Skin of body (tissue), 2 donors: ENCODE data around the gene VKORC1. TPM values are rescaled to one million over a fixed set of nuclear protein-coding genes. Genes with fewer than 3 reads are reported as not detected.
A peak's percentile ranks its signal among the peaks of the same experiment; 100 is the strongest.

Experiments
- DNase-seq: peaks from one replicate; lab custom pipeline; 2025; lab: John Stamatoyannopoulos, UW
- total RNA-seq: library from RNA; depleted of rRNA; stranded (reverse); fragments of >200 nt; gene quantifications from one replicate; pipeline ENCODE4 v1.2.3, GENCODE V29; 2014

VKORC1 gene
- total RNA-seq, 1 donor from 2014 or later: 37.4 TPM

DNA sequence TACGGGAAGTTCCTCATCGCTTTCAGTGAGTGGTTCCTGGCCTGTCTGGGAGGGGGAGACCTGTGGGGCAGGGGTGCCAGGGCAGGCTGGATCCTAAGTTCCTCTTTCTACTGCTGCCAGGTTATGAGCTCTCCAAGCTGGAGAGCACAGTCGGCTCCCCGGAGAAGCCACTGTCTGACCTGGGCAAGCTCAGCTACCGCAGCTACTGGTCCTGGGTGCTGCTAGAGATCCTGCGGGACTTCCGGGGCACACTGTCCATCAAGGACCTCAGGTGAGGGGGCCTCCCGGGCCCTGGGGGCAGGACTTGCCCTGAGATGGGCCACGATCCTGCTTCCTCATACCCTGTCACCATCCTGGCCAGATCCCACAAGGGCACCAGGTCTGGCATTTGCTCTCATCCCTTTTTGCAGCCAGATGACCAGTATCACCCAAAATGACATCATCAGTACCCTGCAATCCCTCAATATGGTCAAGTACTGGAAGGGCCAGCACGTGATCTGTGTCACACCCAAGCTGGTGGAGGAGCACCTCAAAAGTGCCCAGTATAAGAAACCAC, 35.8 kb upstream of the VKORC1 start:
- DNase-seq: no peak

DNA sequence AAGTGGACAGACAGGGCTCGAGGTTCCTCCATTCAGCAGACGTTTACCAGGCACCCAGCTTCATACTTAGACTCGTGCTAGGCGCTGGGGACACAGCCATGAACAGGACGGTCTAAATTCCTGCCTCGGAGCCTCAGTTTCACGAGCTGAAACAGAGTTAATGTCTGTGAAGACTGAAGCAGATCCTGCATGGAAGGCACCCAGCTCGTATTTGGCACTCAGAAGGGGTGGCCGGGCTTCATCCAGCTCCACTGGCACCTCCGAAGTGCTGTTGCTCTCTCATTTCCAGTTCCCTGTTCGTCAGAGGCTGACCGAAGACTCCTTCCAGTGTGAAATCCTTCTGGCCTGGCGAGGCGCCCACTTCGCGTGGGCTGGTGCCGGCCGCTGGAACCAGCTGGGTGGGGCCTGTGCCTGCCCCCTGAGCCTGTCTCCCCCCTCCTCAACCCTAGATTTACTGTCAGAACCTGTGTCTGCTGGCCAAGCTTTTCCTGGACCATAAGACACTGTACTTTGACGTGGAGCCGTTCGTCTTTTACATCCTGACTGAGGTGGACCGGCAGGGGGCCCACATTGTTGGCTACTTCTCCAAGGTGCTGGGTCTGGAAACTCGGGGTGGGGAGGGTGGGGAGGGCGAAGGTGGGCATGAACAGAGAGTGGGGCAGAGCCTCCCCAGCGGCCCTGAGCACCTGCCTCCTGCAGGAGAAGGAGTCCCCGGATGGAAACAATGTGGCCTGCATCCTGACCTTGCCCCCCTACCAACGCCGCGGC, 35.2 kb upstream of the VKORC1 start:
- no peak for DNase-seq

DNA sequence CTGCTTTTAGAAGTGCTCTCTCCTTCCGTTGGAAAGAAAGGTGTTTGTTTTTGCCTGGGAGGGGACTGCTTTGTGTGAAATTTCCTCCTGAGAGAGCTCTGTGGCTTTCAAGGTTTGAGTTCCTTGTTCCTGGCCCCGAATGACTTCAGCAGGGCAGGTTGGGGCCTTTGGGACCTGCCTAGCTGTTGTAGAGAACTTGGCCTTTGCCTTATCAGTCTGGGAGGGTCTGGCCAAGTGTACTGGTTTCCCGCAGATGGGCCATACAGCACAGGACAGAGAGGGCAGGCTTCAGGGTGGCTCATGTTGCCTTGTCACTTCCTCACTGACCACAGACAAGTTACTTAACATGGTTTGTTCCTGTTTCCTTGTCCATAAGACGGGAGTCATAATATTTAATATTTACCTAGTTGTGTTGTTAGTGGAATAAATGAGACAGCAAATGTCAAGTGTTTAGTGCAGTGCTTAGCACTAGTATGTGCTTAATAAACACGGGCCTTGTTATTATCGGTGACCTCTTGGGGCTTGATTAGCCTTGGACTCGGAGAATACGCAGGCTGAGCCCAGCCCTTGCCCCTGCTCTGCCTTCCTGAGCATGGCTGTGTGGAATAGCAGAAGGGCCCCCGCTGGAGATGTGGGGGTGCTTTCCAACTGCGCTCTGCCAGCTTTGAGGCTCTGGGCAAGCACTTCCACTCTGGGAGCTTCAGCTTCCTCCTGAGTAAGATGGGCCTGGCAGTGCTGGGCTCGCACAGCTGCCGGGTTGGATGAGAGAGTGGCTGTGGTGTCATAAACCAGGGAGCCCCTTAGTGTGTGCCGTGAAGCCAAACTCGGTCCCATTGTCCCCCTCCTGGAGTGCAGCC, 34.3 kb upstream of the VKORC1 start:
- no peak for DNase-seq

DNA sequence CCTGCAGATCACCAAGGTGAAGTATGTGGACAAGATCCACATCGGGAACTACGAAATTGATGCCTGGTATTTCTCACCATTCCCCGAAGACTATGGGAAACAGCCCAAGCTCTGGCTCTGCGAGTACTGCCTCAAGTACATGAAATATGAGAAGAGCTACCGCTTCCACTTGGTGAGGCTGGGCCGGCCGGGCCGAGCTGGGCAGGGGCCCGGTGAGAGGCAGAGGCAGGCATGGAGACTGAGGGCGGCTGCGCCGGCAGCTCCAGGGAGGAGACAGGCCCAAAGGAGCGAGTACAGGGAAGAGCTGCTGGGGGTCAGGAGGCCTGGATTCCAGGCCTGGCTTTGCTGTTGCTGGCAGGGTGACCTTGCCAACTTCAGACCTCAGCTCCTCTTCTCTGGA, 32.6 kb upstream of the VKORC1 start:
- DNase-seq: no peak

DNA sequence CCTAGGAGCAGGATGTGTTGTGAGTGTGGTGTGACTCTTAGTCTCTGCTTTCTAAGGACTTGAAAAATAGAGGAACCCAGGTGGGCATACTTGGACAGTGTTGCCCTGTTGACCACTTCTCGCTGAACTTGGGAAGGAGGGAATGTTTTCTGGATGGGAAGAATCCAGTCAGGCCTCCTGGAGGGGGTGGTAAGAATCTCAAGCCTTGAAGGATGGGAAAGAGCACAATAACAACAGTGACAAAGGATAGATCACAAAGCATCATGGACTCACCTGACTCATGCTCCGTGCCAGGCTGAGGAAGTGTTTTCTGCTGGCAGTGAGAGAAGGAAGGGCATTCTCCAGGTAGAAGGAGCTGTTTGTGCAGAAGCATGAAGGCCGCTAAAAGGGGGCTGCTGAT, 31.2 kb upstream of the VKORC1 start:
- DNase-seq: no peak

DNA sequence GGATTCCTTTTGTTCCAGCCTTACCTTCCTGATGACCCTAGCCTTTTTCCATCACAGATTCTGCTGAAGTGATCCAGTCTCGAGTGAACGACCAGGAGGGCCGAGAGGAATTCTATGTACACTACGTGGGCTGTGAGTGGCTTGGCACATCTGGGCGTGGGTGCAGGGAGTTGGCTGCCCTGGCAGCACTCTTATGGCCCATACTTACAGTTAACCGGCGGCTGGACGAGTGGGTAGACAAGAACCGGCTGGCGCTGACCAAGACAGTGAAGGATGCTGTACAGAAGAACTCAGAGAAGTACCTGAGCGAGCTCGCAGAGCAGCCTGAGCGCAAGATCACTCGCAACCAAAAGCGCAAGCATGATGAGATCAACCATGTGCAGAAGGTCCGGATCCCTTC, 25.5 kb upstream of the VKORC1 start:
- DNase-seq: no peak

DNA sequence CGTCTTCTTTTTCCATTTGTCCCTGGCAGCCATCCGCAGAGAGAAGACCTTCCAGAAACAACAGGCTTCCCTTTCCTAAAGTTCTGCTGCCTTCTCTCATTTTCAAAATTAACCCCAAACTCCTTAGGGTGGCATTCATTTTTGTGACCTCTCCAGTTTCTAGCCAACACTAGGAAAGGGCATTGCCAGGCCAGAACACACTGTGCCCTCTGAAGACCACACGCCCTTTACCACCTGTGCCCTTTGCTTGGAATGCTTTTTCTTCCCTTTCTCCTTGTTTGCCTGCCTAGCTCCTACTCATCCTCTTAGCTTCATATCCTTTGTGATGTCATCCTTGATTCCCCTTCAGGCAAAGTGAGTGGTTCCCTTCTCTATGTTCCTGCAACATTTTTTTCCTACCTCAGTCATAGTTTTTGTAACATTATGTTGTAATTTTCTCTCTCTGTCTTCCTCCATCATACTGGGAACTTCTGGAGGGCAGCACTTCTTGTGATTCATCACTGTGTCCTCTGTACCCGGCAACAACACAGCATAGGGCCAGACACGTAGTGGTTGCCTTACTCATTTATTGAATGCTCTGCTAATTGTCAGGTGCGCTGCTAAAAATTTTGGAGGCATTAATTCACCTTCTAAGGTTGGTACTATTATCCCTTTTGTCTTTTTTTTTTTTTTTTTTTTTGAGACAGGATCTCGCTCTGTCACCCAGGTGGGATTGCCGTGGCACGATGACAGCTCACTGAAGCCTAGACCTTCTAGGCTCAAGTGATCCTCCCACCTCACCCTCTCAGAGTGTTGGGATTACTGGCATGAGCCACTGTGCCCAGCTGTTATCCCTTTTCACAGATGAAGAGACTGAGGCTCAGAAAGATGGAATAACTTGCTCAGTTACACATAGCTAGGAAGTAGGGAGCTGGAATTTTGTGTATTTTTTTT, 23.9 kb upstream of the VKORC1 start:
- no peak for DNase-seq

DNA sequence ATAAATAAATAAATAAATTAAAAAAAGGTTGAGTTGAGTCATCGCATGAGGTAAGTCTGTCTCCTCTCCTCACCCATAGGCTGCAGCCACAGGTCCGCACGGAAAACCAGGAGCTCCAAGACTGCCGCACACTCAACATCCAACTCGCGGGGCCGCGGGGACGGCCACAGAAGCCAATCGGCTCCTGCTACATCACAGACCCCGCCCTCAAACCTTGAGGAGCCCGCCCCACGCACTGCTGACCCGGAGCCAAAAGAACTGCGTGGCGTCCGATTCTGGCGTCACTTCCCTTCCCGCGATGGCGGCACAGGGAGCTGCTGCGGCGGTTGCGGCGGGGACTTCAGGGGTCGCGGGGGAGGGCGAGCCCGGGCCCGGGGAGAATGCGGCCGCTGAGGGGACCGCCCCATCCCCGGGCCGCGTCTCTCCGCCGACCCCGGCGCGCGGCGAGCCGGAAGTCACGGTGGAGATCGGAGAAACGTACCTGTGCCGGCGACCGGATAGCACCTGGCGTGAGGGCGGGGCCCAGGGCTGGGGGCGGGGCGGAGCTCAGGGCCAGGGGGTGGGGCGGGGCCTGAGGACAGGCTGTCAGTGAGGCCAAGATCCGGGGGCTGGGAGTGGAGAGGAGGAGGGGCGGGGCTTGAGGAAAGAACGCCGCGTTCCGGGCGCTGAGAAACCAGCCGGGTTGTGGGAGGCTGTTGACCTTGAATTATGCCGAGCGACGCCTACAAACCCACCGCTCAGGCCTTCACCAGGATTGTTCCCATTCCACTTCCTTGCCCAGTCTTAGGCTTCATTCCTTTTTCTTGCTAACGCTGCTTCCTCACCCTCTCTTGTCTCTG, 23.0 kb upstream of the VKORC1 start, which contains the start of gene KAT8:
TSS of gene KAT8 (plus strand) at position 281 of the 839 bp plus-strand sequence. CDS start at position 299, 18 bp downstream.
- peak; percentile 97 for DNase-seq

DNA sequence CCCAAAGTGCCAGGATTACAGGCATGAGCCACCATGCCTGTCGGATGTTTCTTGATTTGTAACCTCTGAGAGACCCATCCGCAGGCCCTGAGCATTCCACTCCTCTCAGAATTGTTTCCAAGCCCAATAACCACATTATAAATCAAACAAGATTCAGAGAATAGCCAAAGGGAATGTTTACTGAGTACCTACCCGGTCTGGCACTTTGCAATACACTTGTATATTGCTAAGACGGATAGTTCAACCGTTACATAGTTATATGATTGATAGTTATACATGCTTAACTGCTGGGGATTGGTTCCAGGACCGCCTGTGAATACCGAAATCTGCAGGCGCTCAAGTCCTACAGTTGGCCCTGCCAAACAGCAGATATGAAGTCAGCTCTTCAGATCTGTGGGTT, 19.9 kb upstream of the VKORC1 start:
- no peak for DNase-seq

DNA sequence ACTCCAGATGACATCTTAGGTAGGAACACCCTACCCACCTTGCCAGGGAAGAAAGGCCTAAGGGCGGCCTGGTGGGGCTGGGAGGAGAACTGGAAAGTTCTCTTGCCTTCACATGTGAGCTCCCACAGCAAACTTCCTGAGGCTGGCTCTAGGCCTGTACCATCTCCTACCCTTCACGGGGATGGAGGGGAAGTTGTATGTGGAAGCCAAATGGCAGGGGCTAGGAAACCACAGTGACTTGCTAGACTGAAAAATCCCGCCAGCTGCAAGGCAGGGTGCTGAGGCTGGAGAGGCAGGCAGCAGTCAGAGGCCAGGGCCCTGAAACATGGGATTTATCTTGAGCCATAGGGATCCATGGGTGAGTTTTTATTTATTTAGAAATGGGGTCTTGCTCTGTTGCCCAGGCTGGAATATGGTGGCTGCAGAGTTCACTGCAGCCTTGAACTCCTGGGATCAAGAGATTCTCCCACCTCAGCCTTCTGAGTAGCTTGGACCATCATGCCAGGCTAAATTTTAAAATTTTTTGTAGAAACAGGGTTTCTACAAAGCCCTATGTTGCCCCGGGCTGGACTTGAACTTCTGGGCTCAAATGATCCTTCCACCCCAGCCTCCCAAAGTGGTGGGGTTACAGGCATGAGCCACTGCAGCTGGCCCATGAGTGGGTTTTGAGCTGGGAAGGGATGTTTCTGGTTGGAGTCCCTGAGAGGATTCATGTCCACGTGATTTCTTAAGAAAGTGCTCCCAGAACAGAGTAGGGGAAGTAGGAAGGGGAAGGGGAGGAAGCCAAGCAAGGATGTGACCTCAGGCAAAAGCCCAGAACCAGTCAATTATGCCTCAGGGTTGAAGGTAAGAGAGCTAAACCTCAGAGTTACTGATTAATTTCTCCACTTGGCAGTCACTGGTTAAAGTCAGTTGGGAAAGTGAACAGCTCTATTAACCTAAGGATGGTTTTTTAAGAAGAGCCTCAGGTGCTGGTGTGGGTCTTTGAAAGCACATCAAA, 18.8 kb upstream of the VKORC1 start:
- no peak for DNase-seq

DNA sequence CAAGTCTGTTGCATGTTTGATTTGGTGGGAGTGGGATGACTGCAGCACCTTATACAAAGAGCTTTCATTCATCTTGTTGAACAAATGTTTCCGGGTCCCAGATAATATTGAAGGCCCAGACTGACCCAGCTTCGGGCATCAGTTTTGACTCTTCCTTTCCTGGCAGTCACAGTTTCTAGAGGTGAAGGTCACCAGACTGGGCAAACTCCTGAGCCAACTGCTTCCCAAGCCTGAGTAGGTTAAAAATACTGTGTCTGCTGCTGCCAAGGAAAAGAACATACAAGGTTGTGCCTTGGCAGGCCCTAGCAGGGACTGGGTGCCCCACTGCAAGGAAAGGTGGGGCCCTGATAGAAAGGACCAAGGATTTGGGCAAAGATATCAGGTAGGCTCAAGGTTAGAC, 18.1 kb upstream of the VKORC1 start:
- no peak for DNase-seq

DNA sequence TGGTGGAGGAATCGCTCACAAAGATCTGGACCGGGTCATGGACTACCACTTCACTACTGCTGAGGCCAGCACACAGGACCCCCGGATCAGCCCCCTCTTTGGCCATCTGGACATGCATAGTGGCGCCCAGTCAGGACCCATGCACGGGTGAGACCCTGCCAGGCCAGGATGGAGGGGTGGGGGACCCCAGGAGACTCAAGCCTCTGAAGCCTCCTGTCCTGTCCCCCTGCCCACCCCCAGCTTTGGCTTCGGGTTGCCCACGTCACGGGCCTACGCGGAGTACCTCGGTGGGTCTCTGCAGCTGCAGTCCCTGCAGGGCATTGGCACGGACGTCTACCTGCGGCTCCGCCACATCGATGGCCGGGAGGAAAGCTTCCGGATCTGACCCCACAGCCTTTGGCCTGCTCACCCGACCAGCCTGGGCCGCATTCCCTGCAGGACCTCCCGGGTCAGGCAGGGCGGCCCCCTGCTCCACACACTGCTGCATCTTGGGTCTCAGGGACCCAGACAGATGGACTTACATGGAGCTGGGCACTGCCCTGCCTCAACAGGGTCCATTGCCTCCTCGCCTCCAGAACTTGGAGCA, 17.4 kb upstream of the VKORC1 start:
- DNase-seq: no peak

DNA sequence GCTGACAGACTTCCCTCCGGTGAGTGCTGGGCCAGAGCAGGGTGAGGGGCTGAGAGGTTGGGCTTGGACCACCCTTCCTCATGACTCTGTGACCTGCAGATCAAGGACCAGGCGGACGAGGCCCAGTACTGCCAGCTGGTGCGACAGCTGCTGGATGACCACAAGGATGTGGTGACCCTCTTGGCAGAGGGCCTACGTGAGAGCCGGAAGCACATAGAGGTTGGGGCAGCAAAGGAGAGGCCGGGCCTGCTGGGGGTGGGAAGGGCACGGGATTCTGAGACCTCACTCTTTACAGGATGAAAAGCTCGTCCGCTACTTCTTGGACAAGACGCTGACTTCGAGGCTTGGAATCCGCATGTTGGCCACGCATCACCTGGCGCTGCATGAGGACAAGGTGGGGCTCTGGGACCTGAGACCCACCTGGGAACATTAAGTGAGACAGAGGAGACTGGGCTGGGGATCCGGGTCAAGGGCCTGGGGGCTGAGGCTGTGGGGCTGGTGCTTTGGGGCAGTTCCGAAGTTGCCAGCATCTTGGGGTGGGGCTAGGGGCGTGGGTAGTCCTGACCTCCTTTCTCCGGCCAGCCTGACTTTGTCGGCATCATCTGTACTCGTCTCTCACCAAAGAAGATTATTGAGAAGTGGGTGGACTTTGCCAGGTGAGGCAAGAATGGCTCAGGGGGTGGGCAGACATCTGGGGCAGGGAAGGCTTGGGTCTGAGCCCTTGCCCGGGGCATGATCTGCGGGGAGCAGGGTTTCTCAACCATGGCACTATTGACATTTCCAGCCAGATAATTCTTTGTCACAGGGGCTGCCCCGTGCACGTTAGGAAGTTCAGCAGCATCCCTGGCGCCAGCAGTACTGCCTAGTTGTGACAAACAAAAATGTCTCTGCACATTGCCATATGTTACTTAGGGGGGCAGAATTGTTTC, 15.8 kb upstream of the VKORC1 start:
- no peak for DNase-seq

DNA sequence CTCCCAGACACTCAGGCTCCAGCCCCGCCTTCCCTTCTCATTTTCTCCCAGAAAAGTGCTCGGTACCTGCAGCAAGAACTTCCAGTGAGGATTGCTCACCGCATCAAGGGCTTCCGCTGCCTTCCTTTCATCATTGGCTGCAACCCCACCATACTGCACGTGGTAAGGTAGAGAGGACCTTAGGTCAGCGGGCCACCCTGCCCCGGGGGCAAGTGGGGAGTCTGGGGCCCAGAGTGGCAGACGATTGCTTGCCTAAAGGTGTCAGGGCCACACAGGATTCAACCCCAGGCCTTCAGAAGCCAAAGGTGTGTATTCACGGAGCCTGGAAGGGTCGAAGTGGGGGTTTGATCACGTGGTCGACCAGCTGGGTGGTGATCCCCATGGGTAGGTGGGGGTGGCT, 15.0 kb upstream of the VKORC1 start:
- no peak for DNase-seq

DNA sequence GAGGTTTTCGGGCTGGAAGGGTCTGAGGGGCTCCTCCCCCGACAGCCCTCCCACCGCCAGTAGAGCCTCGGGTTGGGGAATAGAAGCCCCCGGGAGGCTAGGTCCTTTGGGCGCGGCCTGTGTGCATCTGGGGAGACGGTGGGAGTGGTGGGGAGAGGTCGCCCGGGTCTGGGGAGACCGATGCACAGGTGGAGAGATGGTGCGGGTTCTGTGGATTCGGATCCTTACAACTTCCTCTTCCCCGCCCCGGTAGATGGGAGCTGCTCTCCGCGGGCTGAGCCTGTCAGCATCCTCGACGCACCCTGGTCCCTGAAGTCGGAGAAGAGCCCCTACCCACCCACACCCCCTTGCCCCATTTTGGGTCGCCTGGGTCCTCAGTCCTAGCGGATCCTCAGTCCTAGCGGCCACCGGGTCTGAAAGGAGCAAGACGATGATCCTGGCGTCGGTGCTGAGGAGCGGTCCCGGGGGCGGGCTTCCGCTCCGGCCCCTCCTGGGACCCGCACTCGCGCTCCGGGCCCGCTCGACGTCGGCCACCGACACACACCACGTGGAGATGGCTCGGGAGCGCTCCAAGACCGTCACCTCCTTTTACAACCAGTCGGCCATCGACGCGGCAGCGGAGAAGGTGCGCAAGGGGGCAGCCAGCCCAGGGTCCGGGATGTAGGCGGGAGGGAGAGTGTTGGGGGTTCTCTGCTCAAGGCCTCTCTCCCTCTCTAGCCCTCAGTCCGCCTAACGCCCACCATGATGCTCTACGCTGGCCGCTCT, 14.4 kb upstream of the VKORC1 start:
- DNase-seq: no peak

DNA sequence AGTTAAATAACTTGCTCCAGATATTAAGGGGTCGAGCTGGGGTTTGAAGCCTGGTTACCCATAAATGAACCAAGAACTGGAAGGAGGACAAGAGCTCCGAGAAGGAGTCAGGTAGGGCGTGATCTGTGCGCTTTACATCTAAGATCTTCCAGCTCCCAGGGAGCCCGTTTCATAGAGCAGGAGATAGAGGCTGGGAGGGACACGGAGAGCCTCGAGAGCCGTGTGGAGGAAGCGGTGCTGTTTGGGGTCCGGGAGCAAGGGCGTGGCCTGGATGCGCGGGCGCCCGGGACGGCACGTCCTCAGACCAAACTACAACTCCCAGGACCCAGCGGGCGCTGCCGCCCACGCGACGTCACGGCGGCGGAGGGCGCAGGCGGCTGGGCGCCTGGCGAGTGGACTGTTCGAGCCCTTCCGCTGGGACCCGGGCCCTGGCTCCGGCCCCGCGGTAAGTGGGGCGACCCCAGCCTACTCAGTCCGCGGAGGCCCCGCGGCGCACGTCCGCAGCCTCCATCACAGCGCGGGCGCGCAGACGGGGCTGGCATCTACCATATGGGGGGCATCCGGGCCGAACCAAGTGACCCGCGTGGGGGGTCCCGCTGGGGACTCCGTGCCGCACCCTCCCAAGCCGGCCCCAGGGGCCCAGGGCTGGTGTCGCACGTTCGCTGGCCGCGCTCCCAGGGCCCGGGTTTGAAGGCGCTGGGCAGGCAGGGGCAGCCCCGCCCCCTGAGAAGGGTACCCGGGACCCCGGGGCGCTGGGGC, 13.6 kb upstream of the VKORC1 start, which contains the start of gene BCKDK:
TSS of gene BCKDK (plus strand) at position 352 of the 759 bp plus-strand sequence. CDS start 838 bp downstream, outside the sequence.
- DNase-seq: peak; percentile 32
